ENCODE measurements around the gene RBM47. TPM values are rescaled to one million over a fixed set of nuclear protein-coding genes. Genes with fewer than 3 reads are reported as not detected.

RBM47 gene
- total and polyA plus RNA-seq, 10 of the 15 experiments (the other 5 are each of a cell fraction or from before 2014, with no cell fraction given) = 7.9 to 45.0 (median 28.7) TPM

DNA sequence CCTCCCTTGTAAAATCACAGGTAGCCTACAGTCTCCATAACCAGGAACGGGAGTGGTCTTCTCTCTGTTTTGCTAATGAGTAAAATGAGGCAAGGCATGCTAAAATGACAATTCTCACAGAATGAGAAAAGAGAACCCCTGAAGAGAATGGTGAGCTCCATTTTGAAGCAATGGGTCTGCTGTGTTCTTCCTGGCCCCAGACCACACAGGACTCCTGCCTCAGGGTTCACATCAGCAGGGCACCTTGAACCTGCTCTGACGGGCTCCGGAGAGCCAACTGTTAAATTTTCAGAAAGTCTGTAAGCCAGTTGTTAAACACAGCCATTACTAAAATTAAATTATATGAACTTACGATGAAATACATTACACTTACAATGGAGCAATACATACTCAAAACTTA, 32.1 kb upstream of the RBM47 start:
- intact Hi-C loops (cut with micrococcal nuclease; ENCODE audit: unreplicated experiment) (no loop called here), in situ Hi-C loops (cut with MboI) (loop anchor here (25.0 kb wide), 1 partner anchor 1975 kb away; no protein-coding TSS in a partner anchor)
- Histone ChIP-seq H4K20me1 (ENCODE audit: control insufficient read depth, insufficient read depth) (no peaks in the 10 kb centered on the region), H3K27me3 (replicated peaks in 1 of 2; ENCODE audit: control insufficient read depth in 2 of 2, insufficient read depth in 2 of 2, low read length in 1 of 2) (no peaks in the 10 kb centered on the region), H3K27ac (ENCODE audit: control insufficient read depth, insufficient read depth) (no peak overlapping the region; the same call in 1 of the 2 replicates), H3K79me2 (ENCODE audit: control insufficient read depth, insufficient read depth, low read length) (no peaks in the 10 kb centered on the region), H3K36me3 (ENCODE audit: control insufficient read depth in 2 of 2, insufficient read depth in 2 of 2, low read length in 1 of 2) (no peaks in the 10 kb centered on the region), H3K9ac (ENCODE audit: control insufficient read depth, insufficient read depth, low read length) (no peak overlapping the region), H3K4me1 (ENCODE audit: control insufficient read depth, insufficient read depth, low read length) (peaks cover 30% of the 10 kb centered on the region), H3K9me3 (replicated peaks; ENCODE audit: control insufficient read depth, insufficient read depth, low read length) (no peaks in the 10 kb centered on the region), H3K4me2 (ENCODE audit: control insufficient read depth, insufficient read depth) (no peak overlapping the region), H2AFZ (ENCODE audit: control insufficient read depth, low read depth, low read length) (peak overlapping the region; percentile 51), H3K4me3 (no peak overlapping the region)
- POLR2A ChIA-PET = interaction anchor here (2.3 to 4.3 kb wide), 2 partner anchors 11 to 13 kb away, joined by 6 to 18 read pairs; no protein-coding TSS in a partner anchor
- DNase-seq (ENCODE audit: low read depth, low spot score) (no peak), FAIRE-seq (no peak), ATAC-seq (no peak)
- RAD21 ChIA-PET (ENCODE audit: unreplicated experiment) = interaction anchor here (1.4 to 3.2 kb wide), 2 partner anchors 14 to 35 kb away, joined by 3 to 16 read pairs; no protein-coding TSS in a partner anchor
- CTCF ChIA-PET = interaction anchor here (1.0 to 1.1 kb wide), 2 partner anchors 12 to 56 kb away, joined by 3 to 4 read pairs; no protein-coding TSS in a partner anchor
- BruUV-seq (replicated peaks) = no TSS peak
- WGBS (ENCODE audit: insufficient coverage, insufficient replicate concordance, low lambda C conversion rate, missing lambda C conversion rate) = 71% methylated on average over 4 of the region's 4 CpGs
- SMC1A ChIA-PET (ENCODE audit: uncharacterized antibody, unreplicated experiment) = interaction anchor here (0.7 to 2.5 kb wide), 8 partner anchors 9 to 98 kb away, joined by 3 to 12 read pairs (median 7); no protein-coding TSS in a partner anchor
- TF ChIP-seq FOS (IDR thresholded peaks at IDR 0.05; ENCODE audit: borderline replicate concordance, extremely low read depth, insufficient read length) (no peak), CHD1 (IDR thresholded peaks at IDR 0.05; ENCODE audit: low read depth, low read length) (no peak), ESRRA (IDR thresholded peaks at IDR 0.05; ENCODE audit: low read length) (no peak), JUND (IDR thresholded peaks at IDR 0.05; ENCODE audit: low read depth, low read length) (no peak), YBX1 (IDR thresholded peaks at IDR 0.05) (no peak), EED (IDR thresholded peaks at IDR 0.05; ENCODE audit: low read depth) (no peak), PAX5 (IDR thresholded peaks at IDR 0.05; ENCODE audit: borderline replicate concordance, low read depth, low read length) (no peak), ZNF207 (IDR thresholded peaks at IDR 0.05; ENCODE audit: borderline replicate concordance) (no peak)
- TF ChIP-seq, protein P1, sequence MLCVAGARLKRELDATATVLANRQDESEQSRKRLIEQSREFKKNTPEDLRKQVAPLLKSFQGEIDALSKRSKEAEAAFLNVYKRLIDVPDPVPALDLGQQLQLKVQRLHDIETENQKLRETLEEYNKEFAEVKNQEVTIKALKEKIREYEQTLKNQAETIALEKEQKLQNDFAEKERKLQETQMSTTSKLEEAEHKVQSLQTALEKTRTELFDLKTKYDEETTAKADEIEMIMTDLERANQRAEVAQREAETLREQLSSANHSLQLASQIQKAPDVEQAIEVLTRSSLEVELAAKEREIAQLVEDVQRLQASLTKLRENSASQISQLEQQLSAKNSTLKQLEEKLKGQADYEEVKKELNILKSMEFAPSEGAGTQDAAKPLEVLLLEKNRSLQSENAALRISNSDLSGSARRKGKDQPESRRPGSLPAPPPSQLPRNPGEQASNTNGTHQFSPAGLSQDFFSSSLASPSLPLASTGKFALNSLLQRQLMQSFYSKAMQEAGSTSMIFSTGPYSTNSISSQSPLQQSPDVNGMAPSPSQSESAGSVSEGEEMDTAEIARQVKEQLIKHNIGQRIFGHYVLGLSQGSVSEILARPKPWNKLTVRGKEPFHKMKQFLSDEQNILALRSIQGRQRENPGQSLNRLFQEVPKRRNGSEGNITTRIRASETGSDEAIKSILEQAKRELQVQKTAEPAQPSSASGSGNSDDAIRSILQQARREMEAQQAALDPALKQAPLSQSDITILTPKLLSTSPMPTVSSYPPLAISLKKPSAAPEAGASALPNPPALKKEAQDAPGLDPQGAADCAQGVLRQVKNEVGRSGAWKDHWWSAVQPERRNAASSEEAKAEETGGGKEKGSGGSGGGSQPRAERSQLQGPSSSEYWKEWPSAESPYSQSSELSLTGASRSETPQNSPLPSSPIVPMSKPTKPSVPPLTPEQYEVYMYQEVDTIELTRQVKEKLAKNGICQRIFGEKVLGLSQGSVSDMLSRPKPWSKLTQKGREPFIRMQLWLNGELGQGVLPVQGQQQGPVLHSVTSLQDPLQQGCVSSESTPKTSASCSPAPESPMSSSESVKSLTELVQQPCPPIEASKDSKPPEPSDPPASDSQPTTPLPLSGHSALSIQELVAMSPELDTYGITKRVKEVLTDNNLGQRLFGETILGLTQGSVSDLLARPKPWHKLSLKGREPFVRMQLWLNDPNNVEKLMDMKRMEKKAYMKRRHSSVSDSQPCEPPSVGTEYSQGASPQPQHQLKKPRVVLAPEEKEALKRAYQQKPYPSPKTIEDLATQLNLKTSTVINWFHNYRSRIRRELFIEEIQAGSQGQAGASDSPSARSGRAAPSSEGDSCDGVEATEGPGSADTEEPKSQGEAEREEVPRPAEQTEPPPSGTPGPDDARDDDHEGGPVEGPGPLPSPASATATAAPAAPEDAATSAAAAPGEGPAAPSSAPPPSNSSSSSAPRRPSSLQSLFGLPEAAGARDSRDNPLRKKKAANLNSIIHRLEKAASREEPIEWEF (IDR thresholded peaks at IDR 0.05; ENCODE audit: insufficient replicate concordance, low read depth, low read length) = no peak
- TF ChIP-seq, protein P2, sequence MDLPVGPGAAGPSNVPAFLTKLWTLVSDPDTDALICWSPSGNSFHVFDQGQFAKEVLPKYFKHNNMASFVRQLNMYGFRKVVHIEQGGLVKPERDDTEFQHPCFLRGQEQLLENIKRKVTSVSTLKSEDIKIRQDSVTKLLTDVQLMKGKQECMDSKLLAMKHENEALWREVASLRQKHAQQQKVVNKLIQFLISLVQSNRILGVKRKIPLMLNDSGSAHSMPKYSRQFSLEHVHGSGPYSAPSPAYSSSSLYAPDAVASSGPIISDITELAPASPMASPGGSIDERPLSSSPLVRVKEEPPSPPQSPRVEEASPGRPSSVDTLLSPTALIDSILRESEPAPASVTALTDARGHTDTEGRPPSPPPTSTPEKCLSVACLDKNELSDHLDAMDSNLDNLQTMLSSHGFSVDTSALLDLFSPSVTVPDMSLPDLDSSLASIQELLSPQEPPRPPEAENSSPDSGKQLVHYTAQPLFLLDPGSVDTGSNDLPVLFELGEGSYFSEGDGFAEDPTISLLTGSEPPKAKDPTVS (IDR thresholded peaks at IDR 0.05; ENCODE audit: low read depth, low read length) = no peak

Measured in GM12878 (cell line).